ENCODE results near the gene SH3RF3.

Gene SH3RF3

DNA sequence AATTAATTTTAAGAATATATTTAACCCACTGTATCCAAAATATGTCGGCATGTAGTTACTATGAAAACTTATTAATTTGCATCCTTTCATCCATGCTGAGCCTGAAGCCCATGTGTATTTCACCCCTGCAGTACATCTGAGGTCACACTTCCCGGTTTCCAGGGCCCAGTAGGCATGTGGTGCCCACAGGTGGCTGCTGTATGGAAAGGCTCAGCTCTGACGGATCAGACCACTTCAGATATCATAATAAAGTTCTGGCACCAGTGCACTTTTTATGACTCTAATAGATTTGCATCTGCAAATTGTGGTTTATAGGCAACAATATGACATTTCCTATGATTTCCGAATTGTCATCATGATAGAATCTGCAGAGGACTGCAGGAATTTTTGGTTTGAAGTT lies 22.5 kb downstream of the SH3RF3 start:
- Histone ChIP-seq H3K4me3 (no peak overlapping the region), H3K27ac (no peak overlapping the region)
- TF ChIP-seq, protein P1, sequence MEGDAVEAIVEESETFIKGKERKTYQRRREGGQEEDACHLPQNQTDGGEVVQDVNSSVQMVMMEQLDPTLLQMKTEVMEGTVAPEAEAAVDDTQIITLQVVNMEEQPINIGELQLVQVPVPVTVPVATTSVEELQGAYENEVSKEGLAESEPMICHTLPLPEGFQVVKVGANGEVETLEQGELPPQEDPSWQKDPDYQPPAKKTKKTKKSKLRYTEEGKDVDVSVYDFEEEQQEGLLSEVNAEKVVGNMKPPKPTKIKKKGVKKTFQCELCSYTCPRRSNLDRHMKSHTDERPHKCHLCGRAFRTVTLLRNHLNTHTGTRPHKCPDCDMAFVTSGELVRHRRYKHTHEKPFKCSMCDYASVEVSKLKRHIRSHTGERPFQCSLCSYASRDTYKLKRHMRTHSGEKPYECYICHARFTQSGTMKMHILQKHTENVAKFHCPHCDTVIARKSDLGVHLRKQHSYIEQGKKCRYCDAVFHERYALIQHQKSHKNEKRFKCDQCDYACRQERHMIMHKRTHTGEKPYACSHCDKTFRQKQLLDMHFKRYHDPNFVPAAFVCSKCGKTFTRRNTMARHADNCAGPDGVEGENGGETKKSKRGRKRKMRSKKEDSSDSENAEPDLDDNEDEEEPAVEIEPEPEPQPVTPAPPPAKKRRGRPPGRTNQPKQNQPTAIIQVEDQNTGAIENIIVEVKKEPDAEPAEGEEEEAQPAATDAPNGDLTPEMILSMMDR (IDR thresholded peaks at IDR 0.05) = no peak
- DNase-seq (ENCODE audit: low spot score) = no peak

DNA sequence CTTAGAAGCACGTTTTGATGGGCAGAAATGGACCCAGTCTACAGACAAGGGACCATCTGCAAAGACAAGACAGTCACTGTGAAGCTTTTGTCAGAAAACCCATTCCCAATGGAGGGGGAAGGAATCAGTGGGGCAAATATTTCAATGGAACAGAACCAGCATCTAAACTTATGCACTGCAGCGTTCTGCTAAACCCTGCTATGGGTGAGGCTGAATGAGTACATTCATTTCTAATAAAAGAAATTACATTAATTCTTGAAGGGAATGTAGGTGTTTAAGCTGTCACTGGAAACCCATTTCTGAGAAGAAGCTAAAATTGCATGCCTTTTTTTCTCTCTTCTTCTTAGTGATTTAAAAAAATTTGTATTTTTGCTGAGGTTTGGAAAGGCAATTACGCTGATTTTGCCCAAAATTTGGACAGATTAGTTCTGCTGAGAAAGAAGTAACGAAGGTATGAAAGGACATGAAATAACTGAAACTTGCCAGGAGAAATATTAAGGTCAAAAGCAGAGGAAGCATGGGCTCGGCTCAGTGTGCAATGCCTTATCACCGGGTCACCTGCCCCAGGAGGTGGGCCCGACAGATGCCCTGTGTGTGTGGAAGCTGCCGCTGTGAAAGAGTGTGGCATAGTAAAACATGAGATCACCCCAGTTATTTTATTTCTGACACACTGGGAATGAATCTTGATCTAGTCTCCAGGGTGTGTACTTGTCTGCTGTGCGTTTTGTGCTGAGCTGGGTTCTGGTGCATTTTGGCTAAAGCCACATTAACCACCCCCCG lies 24.2 kb downstream of the SH3RF3 start:
- H3K4me3 ChIP-seq = no peak overlapping the region
- DNase-seq (ENCODE audit: low spot score) = no peak
- TF ChIP-seq, protein P1 (IDR thresholded peaks at IDR 0.05) = no peak
- no peak overlapping the region for H3K27ac ChIP-seq

DNA sequence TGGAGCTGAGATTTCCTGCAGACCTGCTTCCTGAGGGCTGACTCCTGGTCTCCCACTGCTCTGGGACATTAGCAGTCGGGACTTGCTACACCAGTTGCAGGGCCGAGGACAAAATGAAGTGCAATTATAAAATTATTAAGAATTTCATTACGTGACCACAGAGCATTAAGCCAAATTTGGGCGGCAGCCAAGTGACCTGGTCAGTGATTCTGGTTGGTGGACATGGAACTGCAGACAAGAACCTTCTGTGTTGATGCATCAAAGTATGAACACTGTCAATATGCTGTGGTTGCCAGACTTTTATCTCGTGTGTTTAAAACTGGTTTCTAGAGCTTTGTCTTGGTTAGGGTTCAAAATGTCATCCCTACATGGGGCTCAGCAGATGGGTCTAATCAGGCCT lies 24.8 kb downstream of the SH3RF3 start:
- Histone ChIP-seq H3K27ac (no peak overlapping the region), H3K4me3 (no peak overlapping the region)
- TF ChIP-seq, protein P1 (IDR thresholded peaks at IDR 0.05) = no peak
- no peak for DNase-seq (ENCODE audit: low spot score)

DNA sequence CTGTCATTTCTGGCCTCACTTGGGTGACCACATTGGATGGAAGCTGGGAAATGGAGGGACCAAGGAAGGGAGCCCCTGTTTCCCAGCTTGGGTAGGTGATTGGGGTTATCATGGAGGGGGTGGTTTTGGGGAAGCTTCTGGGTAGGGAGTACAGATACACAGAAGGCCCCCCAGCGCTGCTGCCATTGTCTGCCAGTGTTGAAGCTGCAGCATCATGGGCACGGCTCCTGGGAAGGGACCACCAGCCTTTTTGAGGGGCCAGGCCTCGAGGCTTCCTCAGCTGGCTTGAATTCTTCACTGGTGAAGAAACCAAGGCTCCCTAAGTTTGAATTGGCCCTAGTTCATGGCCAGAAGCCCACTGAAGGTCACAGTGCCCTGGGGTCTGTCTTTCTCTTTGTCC lies 25.2 kb downstream of the SH3RF3 start:
- DNase-seq (ENCODE audit: low spot score) = no peak
- Histone ChIP-seq H3K4me3 (no peak overlapping the region), H3K27ac (no peak overlapping the region)
- TF ChIP-seq, protein P1 (IDR thresholded peaks at IDR 0.05) = no peak

DNA sequence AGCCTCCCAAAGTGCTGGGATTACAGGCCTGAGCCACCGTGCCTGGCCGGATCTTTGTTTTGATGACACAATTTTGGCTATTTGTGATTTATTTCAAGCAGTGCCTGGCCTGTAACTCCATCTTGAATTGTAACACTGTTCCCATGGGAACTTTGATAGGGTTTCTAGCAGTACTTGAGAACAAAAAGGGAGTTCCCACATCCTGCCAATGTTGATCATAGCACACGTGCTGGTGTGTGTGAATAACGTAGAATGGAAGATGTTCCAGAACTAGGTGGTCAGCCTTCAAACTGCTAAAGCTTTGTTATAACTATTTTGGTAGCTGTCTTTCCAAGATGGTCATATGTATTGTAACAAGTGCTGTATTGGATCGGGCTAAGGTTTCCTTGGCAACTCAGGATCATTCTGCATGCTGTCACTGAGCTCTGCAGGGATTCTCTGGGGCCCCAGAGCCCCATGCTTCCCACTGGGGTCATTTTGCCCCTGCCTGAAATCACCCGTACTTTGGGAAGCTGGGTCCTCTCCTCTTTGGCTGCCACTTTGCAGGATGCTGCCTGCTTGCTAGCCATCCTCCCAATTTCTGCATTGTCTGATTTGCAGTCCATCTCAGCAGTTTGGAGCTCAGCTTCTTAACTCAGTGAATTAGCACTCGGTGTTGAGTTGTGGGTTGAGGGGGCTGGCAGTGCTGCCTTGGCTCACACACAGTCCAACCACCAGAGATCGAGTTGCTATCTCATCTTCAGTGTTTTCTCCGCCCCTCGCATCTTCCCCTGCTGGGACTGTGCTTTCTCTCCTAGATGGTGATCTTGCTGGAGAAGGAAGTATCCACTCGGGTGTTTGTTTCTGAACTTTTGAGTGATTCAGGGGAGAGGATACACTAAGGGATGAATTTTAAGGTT lies 26.8 kb downstream of the SH3RF3 start:
- H3K27ac ChIP-seq = no peak overlapping the region
- TF ChIP-seq, protein P1 (IDR thresholded peaks at IDR 0.05) = no peak
- no peak for DNase-seq (ENCODE audit: low spot score)

DNA sequence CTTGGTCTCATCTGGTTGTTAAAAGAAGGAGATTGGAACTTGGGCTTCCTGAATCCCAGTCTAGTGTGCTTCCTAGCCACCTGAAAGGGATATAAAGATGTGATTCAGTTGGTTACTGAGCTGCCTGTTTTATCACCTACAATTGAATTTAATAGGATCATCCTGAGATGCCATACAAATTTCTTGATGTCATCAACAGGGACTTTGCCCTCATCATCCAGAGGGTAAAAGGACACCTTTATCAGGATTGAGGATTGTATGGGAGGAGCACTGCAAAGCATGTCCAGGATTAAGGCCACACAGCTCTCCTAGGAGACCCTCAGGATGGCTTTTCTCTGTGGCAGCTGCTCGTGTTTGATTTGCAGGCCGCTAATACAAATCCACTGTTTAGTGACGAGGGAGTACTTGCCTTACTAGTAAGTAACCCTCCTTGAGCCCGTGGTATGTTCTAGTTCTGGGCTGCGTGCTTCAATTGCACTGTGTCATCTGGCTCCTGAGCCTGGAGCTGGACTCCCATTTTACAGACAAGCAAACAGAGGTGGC lies 28.6 kb downstream of the SH3RF3 start:
- no peak overlapping the region for H3K27ac ChIP-seq
- no peak overlapping the region for H3K4me3 ChIP-seq
- DNase-seq (ENCODE audit: low spot score) = no peak
- TF ChIP-seq, protein P1 (IDR thresholded peaks at IDR 0.05) = no peak

More for the DNA sequence above, 26.8 kb downstream of the SH3RF3 start:
- H3K4me3 ChIP-seq = no peak overlapping the region
